Keratinocyte (primary cell): ENCODE results near the gene TP53RK. TPM values are rescaled to one million over a fixed set of nuclear protein-coding genes. Genes with fewer than 3 reads are reported as not detected.

Experiments used
- DNase-seq: peaks from one replicate; pipeline ENCODE4 v3.0.0-alpha.2; 2011; ENCODE audit warnings: low read depth, missing footprints, low spot score
- FAIRE-seq: peaks from 2 replicates; lab custom pipeline; 2011; peaks lifted over from hg19 to GRCh38; lab: Jason Lieb, UNC
- H2AFZ ChIP-seq: 2 replicates; pipeline ENCODE4 v1.6.0; 2012; ENCODE audit warnings: low read length, control low read depth, inconsistent platforms; ENCODE audit not compliant: control insufficient read depth
- H3K27ac ChIP-seq: 2 replicates; pipeline ENCODE4 v1.5.1; 2011; ENCODE audit warnings: low read length; ENCODE audit not compliant: control insufficient read depth, insufficient read depth
- H3K27me3 ChIP-seq: 3 replicates; pipeline ENCODE4 v1.6.0; 2011; ENCODE audit warnings: low read length; ENCODE audit not compliant: control insufficient read depth, insufficient read depth; ENCODE audit errors: extremely low read depth
- H3K36me3 ChIP-seq, 2 experiments: 2 replicates in 1 of 2; 3 replicates in 1 of 2; pipeline ENCODE4 v1.5.1; 2011; ENCODE audit warnings: low read length in 2 of 2, mild to moderate bottlenecking in 1 of 2; ENCODE audit not compliant: control insufficient read depth in 2 of 2, insufficient read depth in 2 of 2; ENCODE audit errors: extremely low read depth in 1 of 2
- H3K4me1 ChIP-seq: 3 replicates; pipeline ENCODE4 v1.5.1; 2011; ENCODE audit warnings: low read length; ENCODE audit not compliant: control insufficient read depth, insufficient read depth; ENCODE audit errors: extremely low read depth
- H3K4me2 ChIP-seq: 3 replicates; pipeline ENCODE4 v1.6.0; 2011; ENCODE audit warnings: low read depth, low read length; ENCODE audit not compliant: control insufficient read depth, insufficient read depth; ENCODE audit errors: extremely low read depth
- H3K4me3 ChIP-seq, 3 experiments: fragments of 200-600 bp in 1 of 3; sonication (generic) in 1 of 3; 2 replicates in 2 of 3; 3 replicates in 1 of 3; pipeline ENCODE4 v1.5.1; 2011 to 2016; ENCODE audit warnings: low read length in 3 of 3, mild to moderate bottlenecking in 3 of 3, control low read depth in 2 of 3, inconsistent platforms in 1 of 3, low read depth in 1 of 3, mixed read lengths in 1 of 3, mixed run types in 1 of 3, moderate library complexity in 1 of 3; ENCODE audit not compliant: control insufficient read depth in 2 of 3, insufficient read depth in 2 of 3; ENCODE audit errors: extremely low read depth in 1 of 3
- H3K79me2 ChIP-seq: 2 replicates; pipeline ENCODE4 v1.6.0; 2012; ENCODE audit warnings: low read length; ENCODE audit not compliant: control insufficient read depth, insufficient read depth
- H3K9ac ChIP-seq: 3 replicates; pipeline ENCODE4 v1.6.0; 2011; ENCODE audit warnings: low read length; ENCODE audit not compliant: control insufficient read depth, insufficient read depth; ENCODE audit errors: extremely low read depth
- H3K9me1 ChIP-seq: 3 replicates; pipeline ENCODE4 v1.6.0; 2011; ENCODE audit warnings: low read length; ENCODE audit not compliant: control insufficient read depth, insufficient read depth; ENCODE audit errors: extremely low read depth
- H3K9me3 ChIP-seq: 2 replicates; pipeline ENCODE4 v1.5.1; 2012; ENCODE audit warnings: low read depth, low read length; ENCODE audit not compliant: control insufficient read depth
- H4K20me1 ChIP-seq: 3 replicates; pipeline ENCODE4 v1.6.0; 2011; ENCODE audit warnings: low read length; ENCODE audit not compliant: control insufficient read depth, insufficient read depth; ENCODE audit errors: extremely low read depth
- EZH2 ChIP-seq: IDR thresholded peaks from one replicate; pipeline ENCODE4 v1.6.1; 2012; ENCODE audit warnings: inconsistent platforms, mild to moderate bottlenecking, low read length, moderate library complexity
- dilution Hi-C: fragments of 300-500 bp; cut with MboI; formaldehyde crosslinking; loops from one replicate; pipeline ENCODE4 v1.7.0; 2020; ENCODE audit warnings: low sequenced_read_pairs; ENCODE audit not compliant: extremely low pct_ligation_motif_present
- polyA plus RNA-seq, 5 experiments: library from polyadenylated mRNA; depleted of rRNA in 3 of 5; stranded (reverse) in 3 of 5; stranded (forward) in 1 of 5; unstranded in 1 of 5; fragments of >200 nt; gene quantifications; 1 replicate in 1 of 5; 2 replicates in 3 of 5; 3 replicates in 1 of 5; pipeline versions ENCODE4 v1.2.1 to v1.2.3, GENCODE V29; 2011 to 2012; ENCODE audit warnings: missing spikeins in 2 of 5, low read depth in 1 of 5, low replicate concordance in 1 of 5
- TF ChIP-seq, protein P1 (sequence below), 3 experiments: IDR thresholded peaks in 1 of 3; conservative IDR thresholded peaks in 1 of 3; optimal IDR thresholded peaks in 1 of 3; 2 replicates in 2 of 3; 3 replicates in 1 of 3; pipeline versions ENCODE3 to v1.5.1; 2011; ENCODE audit warnings: low read length in 3 of 3, mild to moderate bottlenecking in 3 of 3, moderate library complexity in 2 of 3, control low read depth in 1 of 3, inconsistent platforms in 1 of 3; ENCODE audit not compliant: insufficient read depth in 2 of 3; ENCODE audit errors: extremely low read depth in 1 of 3

The TP53RK gene
- polyA plus RNA-seq, 1 donor (not counting 4 experiments of a cell fraction or from before 2014, with no cell fraction given): 15.9 TPM

DNA sequence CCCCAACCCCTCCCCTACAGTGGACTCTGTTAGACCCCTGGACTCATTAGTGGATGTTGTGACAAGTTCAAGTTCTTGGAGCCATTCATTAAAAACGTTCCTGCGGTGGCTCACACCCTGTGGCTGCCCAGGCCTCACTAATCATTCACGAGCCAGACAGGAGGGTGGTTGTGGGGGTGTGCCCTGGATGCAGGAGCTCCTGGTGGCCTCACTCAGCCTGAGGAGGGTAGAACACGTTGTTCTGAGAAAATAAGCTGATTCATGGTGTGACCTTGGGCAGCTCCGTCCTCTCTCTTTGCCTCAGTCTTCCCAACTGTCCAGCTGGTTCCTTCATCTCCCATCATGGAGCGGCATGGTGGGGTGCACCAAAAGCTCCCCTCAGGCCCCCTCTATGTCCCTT, 54.7 kb downstream of the TP53RK start:
- no peaks in the 10 kb centered on the region for H3K27me3 ChIP-seq
- dilution Hi-C loops: no loop called here
- H3K9ac ChIP-seq: no peak overlapping the region
- H3K9me3 ChIP-seq: no peaks in the 10 kb centered on the region
- no peak overlapping the region for H3K27ac ChIP-seq
- no peak overlapping the region for H3K4me3 ChIP-seq
- no peak overlapping the region for H3K4me2 ChIP-seq
- H4K20me1 ChIP-seq: no peaks in the 10 kb centered on the region
- FAIRE-seq (no peak), DNase-seq (no peak)
- H2AFZ ChIP-seq: no peak overlapping the region
- H3K36me3 ChIP-seq: no peaks in the 10 kb centered on the region
- no peaks in the 10 kb centered on the region for H3K79me2 ChIP-seq
- TF ChIP-seq, protein P1, sequence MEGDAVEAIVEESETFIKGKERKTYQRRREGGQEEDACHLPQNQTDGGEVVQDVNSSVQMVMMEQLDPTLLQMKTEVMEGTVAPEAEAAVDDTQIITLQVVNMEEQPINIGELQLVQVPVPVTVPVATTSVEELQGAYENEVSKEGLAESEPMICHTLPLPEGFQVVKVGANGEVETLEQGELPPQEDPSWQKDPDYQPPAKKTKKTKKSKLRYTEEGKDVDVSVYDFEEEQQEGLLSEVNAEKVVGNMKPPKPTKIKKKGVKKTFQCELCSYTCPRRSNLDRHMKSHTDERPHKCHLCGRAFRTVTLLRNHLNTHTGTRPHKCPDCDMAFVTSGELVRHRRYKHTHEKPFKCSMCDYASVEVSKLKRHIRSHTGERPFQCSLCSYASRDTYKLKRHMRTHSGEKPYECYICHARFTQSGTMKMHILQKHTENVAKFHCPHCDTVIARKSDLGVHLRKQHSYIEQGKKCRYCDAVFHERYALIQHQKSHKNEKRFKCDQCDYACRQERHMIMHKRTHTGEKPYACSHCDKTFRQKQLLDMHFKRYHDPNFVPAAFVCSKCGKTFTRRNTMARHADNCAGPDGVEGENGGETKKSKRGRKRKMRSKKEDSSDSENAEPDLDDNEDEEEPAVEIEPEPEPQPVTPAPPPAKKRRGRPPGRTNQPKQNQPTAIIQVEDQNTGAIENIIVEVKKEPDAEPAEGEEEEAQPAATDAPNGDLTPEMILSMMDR (optimal IDR thresholded peaks at IDR 0.05 in 1 of 3, IDR thresholded peaks at IDR 0.05 in 1 of 3, conservative IDR thresholded peaks at IDR 0.05 in 1 of 3; ENCODE audit: extremely low read depth in 1 of 3, insufficient read depth in 2 of 3, low read length in 3 of 3): no peak
- TF ChIP-seq EZH2: no peak
- no peaks in the 10 kb centered on the region for H3K4me1 ChIP-seq
- H3K9me1 ChIP-seq: no peaks in the 10 kb centered on the region

Other genes with a start within 250 kb of the TP53RK start
- gene ZNF334, start 175.9 kb downstream of the TP53RK start, polyA plus RNA-seq: 0.63 to 1.3 TPM (median 1.1 TPM) in 3 replicates
- not detected in 3 replicates for gene OCSTAMP, start 138.8 kb downstream of the TP53RK start, polyA plus RNA-seq
- gene SLC13A3, start 38.0 kb downstream of the TP53RK start, polyA plus RNA-seq: 3.8 to 4.5 TPM (median 3.9 TPM) in 3 replicates
- not detected in 3 replicates for gene SLC2A10, start 20.2 kb upstream of the TP53RK start, polyA plus RNA-seq
- gene EYA2, start 205.4 kb upstream of the TP53RK start, polyA plus RNA-seq: not detected in 3 replicates